KMS-11 (cell line): ENCODE data around the gene PSMC6.
"Not testable (repeated sequence)": the region's sequence is repeated elsewhere in the genome, so short reads cannot be mapped to it uniquely, and the experiment has no call there.

Source experiments
- H2AFZ ChIP-seq: fragments of 200-600 bp; sonication (generic); 2 replicates; pipeline ENCODE4 v1.6.1; 2016; ENCODE audit warnings: antibody characterized with exemption, mixed run types, low read depth
- H3K27ac ChIP-seq: fragments of 200-600 bp; sonication (generic); 2 replicates; pipeline ENCODE4 v1.6.1; 2016; ENCODE audit warnings: mild to moderate bottlenecking, mixed run types
- H3K27me3 ChIP-seq: fragments of 200-600 bp; sonication (generic); 2 replicates; pipeline ENCODE4 v1.6.1; 2017; ENCODE audit warnings: mild to moderate bottlenecking, low read depth, mixed run types, moderate library complexity; ENCODE audit not compliant: insufficient read depth
- H3K36me3 ChIP-seq: fragments of 200-600 bp; sonication (generic); 2 replicates; pipeline ENCODE4 v1.6.1; 2017; ENCODE audit warnings: mild to moderate bottlenecking, mixed run types; ENCODE audit not compliant: insufficient read depth
- H3K4me1 ChIP-seq: fragments of 200-600 bp; sonication (generic); 2 replicates; pipeline ENCODE4 v1.6.1; 2016; ENCODE audit warnings: mild to moderate bottlenecking, low read depth, mixed run types; ENCODE audit not compliant: poor library complexity, severe bottlenecking
- H3K4me2 ChIP-seq: fragments of 200-600 bp; sonication (generic); 2 replicates; pipeline ENCODE4 v1.7.0; 2016; ENCODE audit warnings: mild to moderate bottlenecking, mixed run types
- H3K4me3 ChIP-seq: fragments of 200-600 bp; sonication (generic); IDR thresholded peaks from 2 replicates; pipeline ENCODE4 v1.6.1; 2017; ENCODE audit warnings: low read depth, low read length, mixed read lengths; ENCODE audit not compliant: insufficient read depth
- H3K79me2 ChIP-seq: fragments of 200-600 bp; sonication (generic); 2 replicates; pipeline ENCODE4 v1.6.1; 2016; ENCODE audit warnings: low read depth, mixed run types; ENCODE audit not compliant: insufficient read depth
- H3K9ac ChIP-seq: fragments of 200-600 bp; sonication (generic); 2 replicates; pipeline ENCODE4 v1.6.1; 2016; ENCODE audit warnings: mild to moderate bottlenecking, mixed run types
- H4K20me1 ChIP-seq: fragments of 200-600 bp; sonication (generic); 2 replicates; pipeline ENCODE4 v1.6.1; 2016; ENCODE audit warnings: mild to moderate bottlenecking, mixed run types; ENCODE audit not compliant: insufficient read depth
- TF ChIP-seq, protein P1 (sequence below): fragments of 200-600 bp; sonication (generic); conservative IDR thresholded peaks from 2 replicates; pipeline ENCODE4 v1.6.1; 2017; ENCODE audit warnings: low read depth, mild to moderate bottlenecking, antibody characterized with exemption, low read length, moderate library complexity, mixed read lengths

Gene PSMC6

DNA sequence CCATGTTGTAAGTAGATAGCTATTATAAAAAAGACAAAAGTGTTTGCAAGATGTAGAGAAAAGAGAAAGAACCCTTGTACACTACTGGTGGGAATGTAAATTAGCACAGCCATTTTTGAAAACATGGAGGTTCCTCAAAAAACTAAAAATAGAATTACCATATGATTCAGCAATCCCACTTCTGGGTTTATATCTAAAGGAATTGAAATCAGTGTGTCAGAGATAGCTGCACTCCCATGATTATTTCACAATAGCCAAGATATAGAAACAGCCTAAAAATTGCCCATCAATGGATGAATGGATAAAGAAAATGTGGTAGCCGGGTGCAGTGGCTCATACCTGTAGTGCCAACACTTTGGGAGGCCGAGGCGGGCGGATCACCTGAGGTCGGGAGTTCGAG lies 9.2 kb downstream of the PSMC6 start:
- Histone ChIP-seq H3K27ac (no peak overlapping the region), H2AFZ (no peak overlapping the region), H3K4me3 (no peak overlapping the region), H3K4me1 (peaks cover 5% of the 10 kb centered on the region), H3K27me3 (no peaks in the 10 kb centered on the region), H4K20me1 (no peaks in the 10 kb centered on the region), H3K79me2 (0 out of 2 replicates have a peak, but pooled peaks cover 1% of the 10 kb centered on the region), H3K4me2 (no peak overlapping the region), H3K9ac (no peak overlapping the region), H3K36me3 (0 out of 2 replicates have a peak, but pooled peaks cover 6% of the 10 kb centered on the region)
- TF ChIP-seq, protein P1, sequence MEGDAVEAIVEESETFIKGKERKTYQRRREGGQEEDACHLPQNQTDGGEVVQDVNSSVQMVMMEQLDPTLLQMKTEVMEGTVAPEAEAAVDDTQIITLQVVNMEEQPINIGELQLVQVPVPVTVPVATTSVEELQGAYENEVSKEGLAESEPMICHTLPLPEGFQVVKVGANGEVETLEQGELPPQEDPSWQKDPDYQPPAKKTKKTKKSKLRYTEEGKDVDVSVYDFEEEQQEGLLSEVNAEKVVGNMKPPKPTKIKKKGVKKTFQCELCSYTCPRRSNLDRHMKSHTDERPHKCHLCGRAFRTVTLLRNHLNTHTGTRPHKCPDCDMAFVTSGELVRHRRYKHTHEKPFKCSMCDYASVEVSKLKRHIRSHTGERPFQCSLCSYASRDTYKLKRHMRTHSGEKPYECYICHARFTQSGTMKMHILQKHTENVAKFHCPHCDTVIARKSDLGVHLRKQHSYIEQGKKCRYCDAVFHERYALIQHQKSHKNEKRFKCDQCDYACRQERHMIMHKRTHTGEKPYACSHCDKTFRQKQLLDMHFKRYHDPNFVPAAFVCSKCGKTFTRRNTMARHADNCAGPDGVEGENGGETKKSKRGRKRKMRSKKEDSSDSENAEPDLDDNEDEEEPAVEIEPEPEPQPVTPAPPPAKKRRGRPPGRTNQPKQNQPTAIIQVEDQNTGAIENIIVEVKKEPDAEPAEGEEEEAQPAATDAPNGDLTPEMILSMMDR = no peak

DNA sequence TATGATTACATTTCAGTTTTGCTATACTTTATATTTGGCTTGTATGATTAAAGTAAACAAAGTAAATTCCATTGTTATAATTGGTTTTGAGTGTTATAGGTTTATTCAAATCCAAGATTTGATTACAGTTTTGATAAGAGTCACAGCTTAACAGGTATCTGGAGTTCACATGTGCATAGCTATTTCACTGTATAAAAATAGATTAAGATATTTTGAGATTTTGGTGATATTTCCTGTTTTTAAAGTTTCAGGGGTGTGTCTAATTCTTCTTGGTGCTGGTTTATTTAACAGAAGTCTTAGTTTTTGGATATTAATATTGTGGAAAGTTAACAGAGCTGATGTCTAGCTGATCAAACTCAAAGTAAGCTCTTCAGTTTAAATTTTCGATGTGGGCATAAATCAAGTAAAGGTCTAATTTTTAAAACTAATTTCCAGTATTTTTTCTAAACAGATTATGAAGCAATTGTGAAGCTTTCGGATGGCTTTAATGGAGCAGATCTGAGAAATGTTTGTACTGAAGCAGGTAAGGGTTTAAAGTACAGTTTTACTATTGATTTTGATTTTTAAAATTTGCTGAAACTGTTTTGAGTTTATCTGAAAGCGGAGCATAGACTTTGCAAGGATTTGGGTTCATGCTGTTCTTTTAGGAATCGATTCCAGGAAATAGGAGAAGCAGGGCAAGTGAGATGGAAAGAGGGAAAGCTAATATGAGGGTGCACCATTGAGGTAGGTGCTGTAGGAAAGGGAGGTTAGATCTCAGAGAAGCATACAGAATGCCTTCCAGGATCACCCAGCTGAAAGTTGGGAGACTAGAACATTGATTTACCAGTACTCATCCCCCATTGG lies 16.7 kb downstream of the PSMC6 start:
- no peak overlapping the region for H3K4me3 ChIP-seq
- H3K27ac ChIP-seq = no peak overlapping the region
- H3K27me3 ChIP-seq = no peaks in the 10 kb centered on the region
- H4K20me1 ChIP-seq = no peaks in the 10 kb centered on the region
- TF ChIP-seq, protein P1 = no peak
- H3K36me3 ChIP-seq = no peaks in the 10 kb centered on the region
- no peaks in the 10 kb centered on the region for H3K79me2 ChIP-seq
- H3K9ac ChIP-seq = no peak overlapping the region
- H3K4me2 ChIP-seq = no peak overlapping the region
- no peak overlapping the region for H2AFZ ChIP-seq
- H3K4me1 ChIP-seq = peaks cover 10% of the 10 kb centered on the region

DNA sequence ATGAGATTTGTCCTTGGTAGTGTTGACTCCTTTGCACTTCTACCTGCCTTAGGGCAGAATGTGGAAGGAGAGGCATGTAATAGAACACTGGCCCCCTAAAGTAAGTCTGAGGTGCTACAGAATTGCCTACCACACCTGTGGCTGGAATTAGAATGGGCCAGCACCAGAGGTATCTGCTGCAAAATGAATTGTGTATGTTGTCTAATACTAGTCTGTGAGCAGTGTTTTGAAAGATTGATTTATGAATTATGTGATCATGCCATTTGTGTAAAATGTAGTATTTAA lies 17.3 kb downstream of the PSMC6 start:
- no peak overlapping the region for H3K27ac ChIP-seq
- H4K20me1 ChIP-seq = no peaks in the 10 kb centered on the region
- H3K79me2 ChIP-seq = no peaks in the 10 kb centered on the region
- no peaks in the 10 kb centered on the region for H3K27me3 ChIP-seq
- H3K9ac ChIP-seq = no peak overlapping the region
- H3K4me3 ChIP-seq = no peak overlapping the region
- H3K4me2 ChIP-seq = no peak overlapping the region
- H3K4me1 ChIP-seq = peaks cover 12% of the 10 kb centered on the region
- H2AFZ ChIP-seq = no peak overlapping the region
- TF ChIP-seq, protein P1 = no peak
- H3K36me3 ChIP-seq = no peaks in the 10 kb centered on the region

DNA sequence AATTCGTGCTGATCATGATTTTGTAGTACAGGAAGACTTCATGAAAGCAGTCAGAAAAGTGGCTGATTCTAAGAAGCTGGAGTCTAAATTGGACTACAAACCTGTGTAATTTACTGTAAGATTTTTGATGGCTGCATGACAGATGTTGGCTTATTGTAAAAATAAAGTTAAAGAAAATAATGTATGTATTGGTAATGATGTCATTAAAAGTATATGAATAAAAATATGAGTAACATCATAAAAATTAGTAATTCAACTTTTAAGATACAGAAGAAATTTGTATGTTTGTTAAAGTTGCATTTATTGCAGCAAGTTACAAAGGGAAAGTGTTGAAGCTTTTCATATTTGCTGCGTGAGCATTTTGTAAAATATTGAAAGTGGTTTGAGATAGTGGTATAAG lies 20.5 kb downstream of the PSMC6 start:
- not testable (repeated sequence) for H3K27me3 ChIP-seq, H3K4me2 ChIP-seq, H3K9ac ChIP-seq, H2AFZ ChIP-seq, H3K4me3 ChIP-seq, H3K27ac ChIP-seq, H4K20me1 ChIP-seq, H3K36me3 ChIP-seq
- H3K79me2 ChIP-seq = peaks cover 10% of the 10 kb centered on the region
- H3K4me1 ChIP-seq = peaks cover 20% of the 10 kb centered on the region

DNA sequence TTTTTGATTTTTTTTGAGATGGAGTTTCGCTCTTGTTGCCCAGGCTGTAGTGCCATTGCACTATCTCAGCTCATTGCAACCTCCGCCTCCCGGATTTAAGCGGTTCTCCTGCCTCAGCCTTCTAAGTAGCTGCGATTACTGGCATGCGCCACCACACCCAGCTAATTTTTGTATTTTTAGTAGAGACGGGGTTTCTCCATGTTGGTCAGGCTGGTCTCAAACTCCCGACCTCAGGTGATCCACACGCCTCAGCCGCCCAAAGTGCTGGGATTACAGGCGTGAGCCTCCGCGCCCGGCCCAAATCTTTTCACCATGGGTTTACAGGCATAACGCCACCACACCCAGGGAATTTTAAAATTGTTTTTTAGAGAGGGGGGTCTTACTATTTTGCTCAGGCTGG lies 22.0 kb downstream of the PSMC6 start:
- H3K36me3 ChIP-seq, H3K4me3 ChIP-seq, H3K9ac ChIP-seq, H3K27me3 ChIP-seq, H3K27ac ChIP-seq, H2AFZ ChIP-seq, H3K4me2 ChIP-seq, H4K20me1 ChIP-seq: not testable (repeated sequence)
- H3K4me1 ChIP-seq = peaks cover 20% of the 10 kb centered on the region
- peaks cover 10% of the 10 kb centered on the region for H3K79me2 ChIP-seq
